GM23338 (cell line): Measurements from ENCODE around the gene SORCS2. TPM values are rescaled to one million over a fixed set of nuclear protein-coding genes. Genes with fewer than 3 reads are reported as not detected.

Experiments
- ATAC-seq: fragments of 200-7000 bp; cut with Tn5 transposase; 3 replicates; pipeline ENCODE4 v1.9.1; 2020
- DNase-seq: peaks from one replicate; pipeline ENCODE4 v3.0.0-alpha.2; 2015; ENCODE audit warnings: low spot score
- H2AFZ ChIP-seq: fragments of 200-600 bp; sonication (generic); 2 replicates; pipeline ENCODE4 v1.8.0; 2016; ENCODE audit warnings: antibody characterized with exemption, mild to moderate bottlenecking, moderate library complexity
- H3F3A ChIP-seq: fragments of 200-600 bp; sonication (generic); replicated peaks from 2 replicates; pipeline ENCODE4 v1.8.0; 2017; ENCODE audit warnings: antibody characterized with exemption, mixed run types, low read depth
- H3K27ac ChIP-seq: fragments of 200-600 bp; sonication (generic); 2 replicates; pipeline ENCODE4 v1.6.1; 2016; ENCODE audit warnings: low read depth
- H3K27me3 ChIP-seq: fragments of 200-600 bp; sonication (generic); 2 replicates; pipeline ENCODE4 v1.8.0; 2016; ENCODE audit warnings: mild to moderate bottlenecking, mixed run types, moderate library complexity; ENCODE audit not compliant: insufficient read depth
- H3K36me3 ChIP-seq: fragments of 200-600 bp; sonication (generic); 2 replicates; pipeline ENCODE4 v1.8.0; 2016; ENCODE audit warnings: mild to moderate bottlenecking; ENCODE audit not compliant: insufficient read depth
- H3K4me1 ChIP-seq: fragments of 200-600 bp; sonication (generic); 2 replicates; pipeline ENCODE4 v1.8.0; 2016; ENCODE audit warnings: mild to moderate bottlenecking, moderate library complexity; ENCODE audit not compliant: insufficient read depth
- H3K4me2 ChIP-seq: fragments of 200-600 bp; sonication (generic); 2 replicates; pipeline ENCODE4 v1.7.1; 2017; ENCODE audit warnings: mixed run types
- H3K4me3 ChIP-seq: fragments of 200-600 bp; sonication (generic); 2 replicates; pipeline ENCODE4 v1.6.1; 2016; ENCODE audit warnings: mixed run types
- H3K79me2 ChIP-seq: fragments of 200-600 bp; sonication (generic); replicated peaks from 2 replicates; pipeline ENCODE4 v1.8.0; 2017; ENCODE audit warnings: mild to moderate bottlenecking; ENCODE audit not compliant: insufficient read depth
- H3K9me2 ChIP-seq: fragments of 200-600 bp; sonication (generic); 2 replicates; pipeline ENCODE4 v1.8.0; 2017; ENCODE audit not compliant: insufficient read depth
- H4K20me1 ChIP-seq: fragments of 200-600 bp; sonication (generic); replicated peaks from 2 replicates; pipeline ENCODE4 v1.8.0; 2017; ENCODE audit warnings: mild to moderate bottlenecking; ENCODE audit not compliant: insufficient read depth
- H3K27ac Mint-ChIP-seq: 2 replicates; pipeline ENCODE4 v1.8.0; 2020; ENCODE audit warnings: inconsistent platforms, mild to moderate bottlenecking, moderate library complexity, mixed read lengths
- H3K27me3 Mint-ChIP-seq: 3 replicates; pipeline ENCODE4 v1.8.0; 2022; ENCODE audit warnings: low read depth, mild to moderate bottlenecking, moderate library complexity, mixed read lengths, inconsistent platforms; ENCODE audit not compliant: insufficient read depth, poor library complexity
- H3K36me3 Mint-ChIP-seq: 3 replicates; pipeline ENCODE4 v1.8.0; 2021; ENCODE audit warnings: low read depth, mild to moderate bottlenecking, inconsistent platforms, moderate library complexity, mixed read lengths
- H3K4me1 Mint-ChIP-seq: 3 replicates; pipeline ENCODE4 v1.8.0; 2020; ENCODE audit warnings: mild to moderate bottlenecking, inconsistent platforms, mixed read lengths
- H3K4me3 Mint-ChIP-seq: 3 replicates; pipeline ENCODE4 v1.8.0; 2021; ENCODE audit warnings: moderate library complexity, mild to moderate bottlenecking, inconsistent platforms, mixed read lengths
- H3K9me3 Mint-ChIP-seq: 3 replicates; pipeline ENCODE4 v1.8.0; 2020; ENCODE audit warnings: moderate library complexity, mild to moderate bottlenecking, inconsistent platforms, mixed read lengths
- EZH2 ChIP-seq: fragments of 200-600 bp; sonication (generic); IDR thresholded peaks from one replicate; pipeline ENCODE4 v1.8.0; 2017; ENCODE audit warnings: antibody characterized with exemption, mild to moderate bottlenecking, low read depth; ENCODE audit not compliant: unreplicated experiment
- JUNB ChIP-seq: IDR thresholded peaks from one replicate; pipeline ENCODE4 v1.6.1; 2016; ENCODE audit warnings: antibody characterized with exemption; ENCODE audit not compliant: unreplicated experiment
- POLR2AphosphoS5 ChIP-seq: IDR thresholded peaks from 2 replicates; pipeline ENCODE4 v1.6.1; 2016; ENCODE audit warnings: antibody characterized with exemption, low read depth
- STAT1 ChIP-seq: IDR thresholded peaks from one replicate; pipeline ENCODE4 v1.6.1; 2016; ENCODE audit warnings: antibody characterized with exemption; ENCODE audit not compliant: unreplicated experiment
- ZNF331 ChIP-seq: fragments of 250-450 bp; sonication (Bioruptor Pico); IDR thresholded peaks from 2 replicates; pipeline ENCODE4 v1.5.0; 2020; ENCODE audit warnings: low read depth, mild to moderate bottlenecking, moderate library complexity
- polyA plus RNA-seq: library from polyadenylated mRNA; unstranded; fragments of >200 nt; fragmentation: Nextera tagmentation; extraction: Ambion mirVana; gene quantifications from 2 replicates; pipeline ENCODE4 v1.2.1, GENCODE V29; 2016
- total RNA-seq: library from RNA; depleted of rRNA; stranded (reverse); fragments of >200 nt; shearing (Covaris generic); gene quantifications from 2 replicates; pipeline ENCODE4 v1.2.3, GENCODE V29; 2014
- TF ChIP-seq, protein P1 (sequence below): fragments of 250-450 bp; sonication (Bioruptor Pico); IDR thresholded peaks from 2 replicates; pipeline ENCODE4 v1.5.0; 2020; ENCODE audit warnings: mild to moderate bottlenecking, moderate library complexity
- TF ChIP-seq, protein P2 (sequence below), 2 experiments: fragments of 200-600 bp in 1 of 2; sonication (generic) in 1 of 2; conservative IDR thresholded peaks; 2 replicates each; pipeline versions ENCODE4 v1.5.1 to v1.6.1; 2016 to 2017; ENCODE audit warnings: antibody characterized with exemption in 2 of 2, low read depth in 2 of 2, mild to moderate bottlenecking in 2 of 2, moderate library complexity in 1 of 2
- TF ChIP-seq, protein P3 (sequence below): IDR thresholded peaks from one replicate; pipeline ENCODE4 v1.6.1; 2018; ENCODE audit warnings: antibody characterized with exemption; ENCODE audit not compliant: unreplicated experiment

Gene SORCS2
- total and polyA plus RNA-seq, 2 experiments from 2014 or later, result 0.47 to 2.4 TPM

DNA sequence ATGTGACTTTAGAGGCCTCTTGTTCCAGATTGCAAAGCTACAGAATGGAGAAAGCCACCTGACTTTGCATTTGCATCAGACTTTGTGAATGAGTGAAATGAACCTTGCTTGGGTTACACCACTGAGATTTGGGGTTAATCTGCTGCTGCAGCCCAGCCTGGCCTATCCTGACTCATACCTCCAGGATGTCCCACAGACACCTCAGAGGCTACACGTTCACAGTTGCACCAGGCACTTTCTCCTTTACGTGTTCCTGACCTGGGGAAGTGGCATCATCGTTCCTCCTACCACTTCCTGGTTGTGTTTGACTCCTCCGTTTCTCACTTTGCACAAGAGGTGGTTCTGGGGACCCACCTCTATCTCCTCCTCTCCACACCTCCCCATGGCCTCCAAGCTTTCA is 9.2 kb upstream of the SORCS2 start (continued):
- TF ChIP-seq, protein P1, sequence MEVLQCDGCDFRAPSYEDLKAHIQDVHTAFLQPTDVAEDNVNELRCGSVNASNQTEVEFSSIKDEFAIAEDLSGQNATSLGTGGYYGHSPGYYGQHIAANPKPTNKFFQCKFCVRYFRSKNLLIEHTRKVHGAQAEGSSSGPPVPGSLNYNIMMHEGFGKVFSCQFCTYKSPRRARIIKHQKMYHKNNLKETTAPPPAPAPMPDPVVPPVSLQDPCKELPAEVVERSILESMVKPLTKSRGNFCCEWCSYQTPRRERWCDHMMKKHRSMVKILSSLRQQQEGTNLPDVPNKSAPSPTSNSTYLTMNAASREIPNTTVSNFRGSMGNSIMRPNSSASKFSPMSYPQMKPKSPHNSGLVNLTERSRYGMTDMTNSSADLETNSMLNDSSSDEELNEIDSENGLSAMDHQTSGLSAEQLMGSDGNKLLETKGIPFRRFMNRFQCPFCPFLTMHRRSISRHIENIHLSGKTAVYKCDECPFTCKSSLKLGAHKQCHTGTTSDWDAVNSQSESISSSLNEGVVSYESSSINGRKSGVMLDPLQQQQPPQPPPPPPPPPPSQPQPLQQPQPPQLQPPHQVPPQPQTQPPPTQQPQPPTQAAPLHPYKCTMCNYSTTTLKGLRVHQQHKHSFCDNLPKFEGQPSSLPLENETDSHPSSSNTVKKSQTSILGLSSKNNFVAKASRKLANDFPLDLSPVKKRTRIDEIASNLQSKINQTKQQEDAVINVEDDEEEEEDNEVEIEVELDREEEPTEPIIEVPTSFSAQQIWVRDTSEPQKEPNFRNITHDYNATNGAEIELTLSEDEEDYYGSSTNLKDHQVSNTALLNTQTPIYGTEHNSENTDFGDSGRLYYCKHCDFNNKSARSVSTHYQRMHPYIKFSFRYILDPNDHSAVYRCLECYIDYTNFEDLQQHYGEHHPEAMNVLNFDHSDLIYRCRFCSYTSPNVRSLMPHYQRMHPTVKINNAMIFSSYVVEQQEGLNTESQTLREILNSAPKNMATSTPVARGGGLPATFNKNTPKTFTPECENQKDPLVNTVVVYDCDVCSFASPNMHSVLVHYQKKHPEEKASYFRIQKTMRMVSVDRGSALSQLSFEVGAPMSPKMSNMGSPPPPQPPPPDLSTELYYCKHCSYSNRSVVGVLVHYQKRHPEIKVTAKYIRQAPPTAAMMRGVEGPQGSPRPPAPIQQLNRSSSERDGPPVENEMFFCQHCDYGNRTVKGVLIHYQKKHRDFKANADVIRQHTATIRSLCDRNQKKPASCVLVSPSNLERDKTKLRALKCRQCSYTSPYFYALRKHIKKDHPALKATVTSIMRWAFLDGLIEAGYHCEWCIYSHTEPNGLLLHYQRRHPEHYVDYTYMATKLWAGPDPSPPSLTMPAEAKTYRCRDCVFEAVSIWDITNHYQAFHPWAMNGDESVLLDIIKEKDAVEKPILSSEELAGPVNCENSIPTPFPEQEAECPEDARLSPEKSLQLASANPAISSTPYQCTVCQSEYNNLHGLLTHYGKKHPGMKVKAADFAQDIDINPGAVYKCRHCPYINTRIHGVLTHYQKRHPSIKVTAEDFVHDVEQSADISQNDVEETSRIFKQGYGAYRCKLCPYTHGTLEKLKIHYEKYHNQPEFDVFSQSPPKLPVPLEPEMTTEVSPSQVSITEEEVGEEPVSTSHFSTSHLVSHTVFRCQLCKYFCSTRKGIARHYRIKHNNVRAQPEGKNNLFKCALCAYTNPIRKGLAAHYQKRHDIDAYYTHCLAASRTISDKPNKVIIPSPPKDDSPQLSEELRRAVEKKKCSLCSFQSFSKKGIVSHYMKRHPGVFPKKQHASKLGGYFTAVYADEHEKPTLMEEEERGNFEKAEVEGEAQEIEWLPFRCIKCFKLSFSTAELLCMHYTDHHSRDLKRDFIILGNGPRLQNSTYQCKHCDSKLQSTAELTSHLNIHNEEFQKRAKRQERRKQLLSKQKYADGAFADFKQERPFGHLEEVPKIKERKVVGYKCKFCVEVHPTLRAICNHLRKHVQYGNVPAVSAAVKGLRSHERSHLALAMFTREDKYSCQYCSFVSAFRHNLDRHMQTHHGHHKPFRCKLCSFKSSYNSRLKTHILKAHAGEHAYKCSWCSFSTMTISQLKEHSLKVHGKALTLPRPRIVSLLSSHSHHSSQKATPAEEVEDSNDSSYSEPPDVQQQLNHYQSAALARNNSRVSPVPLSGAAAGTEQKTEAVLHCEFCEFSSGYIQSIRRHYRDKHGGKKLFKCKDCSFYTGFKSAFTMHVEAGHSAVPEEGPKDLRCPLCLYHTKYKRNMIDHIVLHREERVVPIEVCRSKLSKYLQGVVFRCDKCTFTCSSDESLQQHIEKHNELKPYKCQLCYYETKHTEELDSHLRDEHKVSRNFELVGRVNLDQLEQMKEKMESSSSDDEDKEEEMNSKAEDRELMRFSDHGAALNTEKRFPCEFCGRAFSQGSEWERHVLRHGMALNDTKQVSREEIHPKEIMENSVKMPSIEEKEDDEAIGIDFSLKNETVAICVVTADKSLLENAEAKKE (CRISPR knock-in tag), result no peak

DNA sequence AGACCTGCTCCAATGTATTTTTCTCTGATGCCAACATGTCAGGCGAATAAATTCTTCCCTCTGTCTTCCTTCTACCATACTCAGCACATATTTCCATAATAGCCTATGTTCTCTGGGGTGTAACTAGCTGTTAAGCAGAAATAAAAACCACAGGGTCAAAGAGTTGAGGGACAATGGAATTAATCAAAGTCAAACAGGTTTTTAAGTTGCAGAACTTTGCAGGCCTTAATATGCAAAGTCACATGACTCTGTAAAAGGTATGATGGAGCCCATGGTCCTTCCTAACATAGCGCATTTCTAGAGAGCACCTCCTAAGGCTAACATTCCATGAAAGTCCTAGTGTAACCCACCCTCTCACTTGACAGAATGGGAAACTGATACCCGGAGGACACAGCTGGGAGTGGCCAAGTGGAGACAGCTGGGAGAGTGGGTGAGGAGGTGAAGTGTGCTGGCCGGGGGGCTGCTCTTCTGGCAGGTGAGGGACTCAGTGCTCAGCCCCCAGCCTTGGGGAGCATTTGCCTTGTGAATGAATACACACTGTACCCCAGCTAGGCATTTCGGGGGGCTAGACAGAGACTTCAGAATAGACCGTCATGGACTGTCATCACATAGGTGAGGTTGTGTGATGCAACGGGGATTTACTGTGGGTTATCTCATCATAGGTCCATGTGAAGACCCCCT is 8.4 kb upstream of the SORCS2 start:
- no peak for ATAC-seq
- TF ChIP-seq, protein P2, sequence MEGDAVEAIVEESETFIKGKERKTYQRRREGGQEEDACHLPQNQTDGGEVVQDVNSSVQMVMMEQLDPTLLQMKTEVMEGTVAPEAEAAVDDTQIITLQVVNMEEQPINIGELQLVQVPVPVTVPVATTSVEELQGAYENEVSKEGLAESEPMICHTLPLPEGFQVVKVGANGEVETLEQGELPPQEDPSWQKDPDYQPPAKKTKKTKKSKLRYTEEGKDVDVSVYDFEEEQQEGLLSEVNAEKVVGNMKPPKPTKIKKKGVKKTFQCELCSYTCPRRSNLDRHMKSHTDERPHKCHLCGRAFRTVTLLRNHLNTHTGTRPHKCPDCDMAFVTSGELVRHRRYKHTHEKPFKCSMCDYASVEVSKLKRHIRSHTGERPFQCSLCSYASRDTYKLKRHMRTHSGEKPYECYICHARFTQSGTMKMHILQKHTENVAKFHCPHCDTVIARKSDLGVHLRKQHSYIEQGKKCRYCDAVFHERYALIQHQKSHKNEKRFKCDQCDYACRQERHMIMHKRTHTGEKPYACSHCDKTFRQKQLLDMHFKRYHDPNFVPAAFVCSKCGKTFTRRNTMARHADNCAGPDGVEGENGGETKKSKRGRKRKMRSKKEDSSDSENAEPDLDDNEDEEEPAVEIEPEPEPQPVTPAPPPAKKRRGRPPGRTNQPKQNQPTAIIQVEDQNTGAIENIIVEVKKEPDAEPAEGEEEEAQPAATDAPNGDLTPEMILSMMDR (conservative IDR thresholded peaks at IDR 0.05; ENCODE audit: low read depth in 2 of 2), result no peak
- TF ChIP-seq POLR2AphosphoS5 (no peak), EZH2 (no peak), JUNB (no peak), ZNF331 (no peak), STAT1 (no peak)
- TF ChIP-seq, protein P3, sequence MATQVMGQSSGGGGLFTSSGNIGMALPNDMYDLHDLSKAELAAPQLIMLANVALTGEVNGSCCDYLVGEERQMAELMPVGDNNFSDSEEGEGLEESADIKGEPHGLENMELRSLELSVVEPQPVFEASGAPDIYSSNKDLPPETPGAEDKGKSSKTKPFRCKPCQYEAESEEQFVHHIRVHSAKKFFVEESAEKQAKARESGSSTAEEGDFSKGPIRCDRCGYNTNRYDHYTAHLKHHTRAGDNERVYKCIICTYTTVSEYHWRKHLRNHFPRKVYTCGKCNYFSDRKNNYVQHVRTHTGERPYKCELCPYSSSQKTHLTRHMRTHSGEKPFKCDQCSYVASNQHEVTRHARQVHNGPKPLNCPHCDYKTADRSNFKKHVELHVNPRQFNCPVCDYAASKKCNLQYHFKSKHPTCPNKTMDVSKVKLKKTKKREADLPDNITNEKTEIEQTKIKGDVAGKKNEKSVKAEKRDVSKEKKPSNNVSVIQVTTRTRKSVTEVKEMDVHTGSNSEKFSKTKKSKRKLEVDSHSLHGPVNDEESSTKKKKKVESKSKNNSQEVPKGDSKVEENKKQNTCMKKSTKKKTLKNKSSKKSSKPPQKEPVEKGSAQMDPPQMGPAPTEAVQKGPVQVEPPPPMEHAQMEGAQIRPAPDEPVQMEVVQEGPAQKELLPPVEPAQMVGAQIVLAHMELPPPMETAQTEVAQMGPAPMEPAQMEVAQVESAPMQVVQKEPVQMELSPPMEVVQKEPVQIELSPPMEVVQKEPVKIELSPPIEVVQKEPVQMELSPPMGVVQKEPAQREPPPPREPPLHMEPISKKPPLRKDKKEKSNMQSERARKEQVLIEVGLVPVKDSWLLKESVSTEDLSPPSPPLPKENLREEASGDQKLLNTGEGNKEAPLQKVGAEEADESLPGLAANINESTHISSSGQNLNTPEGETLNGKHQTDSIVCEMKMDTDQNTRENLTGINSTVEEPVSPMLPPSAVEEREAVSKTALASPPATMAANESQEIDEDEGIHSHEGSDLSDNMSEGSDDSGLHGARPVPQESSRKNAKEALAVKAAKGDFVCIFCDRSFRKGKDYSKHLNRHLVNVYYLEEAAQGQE, result no peak

More for the DNA sequence above, 8.4 kb upstream of the SORCS2 start:
- Histone ChIP-seq H3K4me2 (no peak overlapping the region), H3K79me2 (no peaks in the 10 kb centered on the region), H3F3A (no peaks in the 10 kb centered on the region), H3K4me3 (no peak overlapping the region), H4K20me1 (no peaks in the 10 kb centered on the region), H2AFZ (no peak overlapping the region), H3K36me3 (no peaks in the 10 kb centered on the region), H3K4me1 (no peaks in the 10 kb centered on the region), H3K27me3 (no peaks in the 10 kb centered on the region), H3K27ac (no peak overlapping the region), H3K9me2 (no peaks in the 10 kb centered on the region)
- Mint-ChIP-seq H3K36me3 (no peaks in the 10 kb centered on the region; the same call in 2 of the 3 replicates), H3K27ac (no peak overlapping the region), H3K27me3 (peaks cover 13% of the 10 kb centered on the region), H3K4me1 (no peaks in the 10 kb centered on the region), H3K4me3 (no peak overlapping the region), H3K9me3 (peaks cover 12% of the 10 kb centered on the region; the same call in 2 of the 3 replicates)
- DNase-seq, result no peak
